Esophagus muscularis mucosa (tissue), 4 donors: Measurements from ENCODE around the gene FBXO34.

Experiments
- CTCF ChIP-seq, 3 experiments: fragments of 200-600 bp in 2 of 3; fragments of 450-650 bp in 1 of 3; sonication (generic) in 2 of 3; IDR thresholded peaks; one replicate each; pipeline ENCODE4 v1.5.1; 2017 to 2019; ENCODE audit warnings: antibody characterized with exemption in 3 of 3, mild to moderate bottlenecking in 2 of 3, moderate library complexity in 1 of 3
- EP300 ChIP-seq: sonication (generic); formaldehyde crosslinking; IDR thresholded peaks from one replicate; pipeline ENCODE4 v1.6.1; 2017; ENCODE audit warnings: antibody characterized with exemption
- POLR2A ChIP-seq: fragments of 450-650 bp; IDR thresholded peaks from one replicate; pipeline ENCODE4 v1.6.1; 2017; ENCODE audit warnings: antibody characterized with exemption, moderate library complexity, mild to moderate bottlenecking, low read depth
- POLR2AphosphoS5 ChIP-seq, 2 donors: sonication (generic); formaldehyde crosslinking; IDR thresholded peaks; one replicate each; pipeline ENCODE4 v1.6.1; 2017; ENCODE audit warnings: antibody characterized with exemption in 2 of 2

GRCh38 chr14:55381040-55381439 lies 109.8 kb downstream of the FBXO34 start:
- TF ChIP-seq CTCF (IDR thresholded peaks at IDR 0.05) (no peak), POLR2AphosphoS5 (IDR thresholded peaks at IDR 0.05) (no peak), POLR2A (no peak), EP300 (no peak)
